CD4-positive, alpha-beta T cell (primary cell): ENCODE data around the gene TMEM87A. TPM values are rescaled to one million over a fixed set of nuclear protein-coding genes. Genes with fewer than 3 reads are reported as not detected.

Experiments used
- ATAC-seq: fragments of 200-7000 bp; cut with Tn5 transposase; one replicate; pipeline ENCODE4 v1.10.0; 2022; ENCODE audit warnings: mild to moderate bottlenecking; ENCODE audit not compliant: poor library complexity
- CTCF ChIA-PET: fragments of 350-600 bp; sonication (Branson Sonifier 250); formaldehyde crosslinking; loops from one replicate; lab custom pipeline; 2021; ENCODE audit warnings: antibody characterized with exemption, inconsistent platforms; lab: Charles Lee
- POLR2A ChIA-PET: fragments of 350-600 bp; sonication (Branson Sonifier 250); formaldehyde crosslinking; loops from one replicate; lab custom pipeline; 2021; ENCODE audit warnings: antibody characterized with exemption, inconsistent platforms; lab: Charles Lee
- DNase-seq, 14 experiments: peaks; one replicate each; pipeline ENCODE4 v3.0.0-alpha.2; 2013 to 2020; ENCODE audit warnings: mixed read lengths in 2 of 14
- H3K27ac ChIP-seq, 2 donors: one replicate each; pipeline versions ENCODE4 v1.5.1 to v1.7.0; 2013; ENCODE audit warnings: low read length in 2 of 2, low read depth in 1 of 2, mild to moderate bottlenecking in 1 of 2
- H3K27me3 ChIP-seq, 2 experiments: 1 replicate in 1 of 2; 2 replicates in 1 of 2; pipeline versions ENCODE4 v1.6.1 to v1.7.0; 2013; ENCODE audit warnings: low read length in 2 of 2, control low read depth in 1 of 2, mild to moderate bottlenecking in 1 of 2, moderate library complexity in 1 of 2; ENCODE audit not compliant: insufficient read depth in 2 of 2, control insufficient read depth in 1 of 2
- H3K36me3 ChIP-seq: one replicate; pipeline ENCODE4 v1.6.1; 2013; ENCODE audit warnings: low read length, control low read depth; ENCODE audit not compliant: insufficient read depth
- H3K4me1 ChIP-seq: one replicate; pipeline ENCODE4 v1.6.1; 2013; ENCODE audit warnings: low read length, control low read depth; ENCODE audit not compliant: insufficient read depth
- H3K4me3 ChIP-seq: one replicate; pipeline ENCODE4 v1.5.1; 2013; ENCODE audit warnings: mild to moderate bottlenecking, low read length, moderate library complexity
- H3K9me3 ChIP-seq, 2 experiments: 1 replicate in 1 of 2; 2 replicates in 1 of 2; pipeline versions ENCODE4 v1.6.1 to v1.7.0; 2013; ENCODE audit warnings: low read length in 2 of 2, mild to moderate bottlenecking in 2 of 2, control low read depth in 1 of 2, moderate library complexity in 1 of 2; ENCODE audit not compliant: control insufficient read depth in 1 of 2, insufficient read depth in 1 of 2
- H3K27ac Mint-ChIP-seq: one replicate; pipeline ENCODE4 v1.8.0; 2020; ENCODE audit warnings: mixed read lengths
- H3K27me3 Mint-ChIP-seq: one replicate; pipeline ENCODE4 v1.8.0; 2021; ENCODE audit warnings: mixed read lengths
- H3K36me3 Mint-ChIP-seq: one replicate; pipeline ENCODE4 v1.8.0; 2021; ENCODE audit warnings: low read depth, mixed read lengths
- H3K4me1 Mint-ChIP-seq: one replicate; pipeline ENCODE4 v1.8.0; 2021; ENCODE audit warnings: low read depth, mixed read lengths
- H3K4me3 Mint-ChIP-seq: one replicate; pipeline ENCODE4 v1.8.0; 2020; ENCODE audit warnings: mild to moderate bottlenecking, mixed read lengths
- H3K9me3 Mint-ChIP-seq: one replicate; pipeline ENCODE4 v1.8.0; 2020; ENCODE audit warnings: mixed read lengths
- intact Hi-C, 2 experiments: fragments of 100-400 bp; cut with DNase I in 1 of 2; cut with micrococcal nuclease in 1 of 2; formaldehyde crosslinking; loops; one replicate each; pipeline versions ENCODE4 v1.15.1 to v1.9.0; 2023 to 2025; cut with DNase I, micrococcal nuclease
- total RNA-seq, 174 experiments: library from RNA in 2 of 174; stranded (reverse) in 2 of 174; gene quantifications; one replicate each; pipeline ENCODE4 v1.2.3 and lab custom pipeline; 2021 to 2026
- TF ChIP-seq, protein P1 (sequence below): fragments of 200-600 bp; IDR thresholded peaks from one replicate; pipeline ENCODE4 v1.8.0; 2022; ENCODE audit warnings: antibody characterized with exemption, mild to moderate bottlenecking

TMEM87A gene
- total RNA-seq, 2 experiments from 2014 or later = 48.7 to 51.4 TPM

DNA sequence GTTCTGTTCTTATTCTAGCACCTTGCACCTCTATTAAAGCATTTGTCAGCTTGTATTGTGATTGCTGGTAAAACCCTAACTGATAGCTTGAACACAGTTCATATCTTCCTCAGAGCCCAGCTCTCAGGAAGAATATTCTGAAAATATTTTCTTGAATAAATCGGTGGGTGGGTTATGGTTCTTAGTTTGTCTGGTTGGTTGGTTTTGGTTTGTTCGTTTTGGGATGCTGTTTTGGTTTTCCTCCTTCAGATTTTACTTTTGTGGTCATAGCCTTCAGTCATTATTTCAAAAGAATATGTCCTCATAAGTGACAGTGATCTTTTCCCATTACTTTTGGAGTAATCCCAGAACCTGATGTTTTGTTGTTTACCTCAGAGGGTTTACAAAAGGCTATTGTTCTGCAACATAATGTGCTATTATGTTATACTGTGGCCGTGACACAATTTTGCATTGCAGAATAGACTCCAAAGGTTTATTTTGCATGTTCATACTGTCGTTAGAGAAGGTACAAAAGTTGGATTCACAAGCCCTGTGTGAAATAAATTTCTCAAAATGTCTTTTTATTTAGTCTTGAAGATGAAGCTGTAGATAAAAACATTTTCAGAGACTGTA lies 2.7 kb upstream of the TMEM87A start:
- ChIA-PET CTCF (no interaction called here), POLR2A (interaction anchor here (1.7 kb wide), 1 partner anchor 300 kb away, joined by 5 read pairs; the partner anchor contains the start of gene STARD9)
- Mint-ChIP-seq H3K27ac (peak overlapping the region; percentile 98), H3K9me3 (no peaks in the 10 kb centered on the region), H3K36me3 (peaks cover 59% of the 10 kb centered on the region), H3K4me3 (peak overlapping the region; percentile 69), H3K27me3 (no peaks in the 10 kb centered on the region), H3K4me1 (peaks cover 54% of the 10 kb centered on the region)
- intact Hi-C loops = loop anchor here in 1 of 2 experiments (10.0 kb wide), 1 partner anchor 1681 kb away; the partner anchor contains the start of gene KNL1
- Histone ChIP-seq H3K9me3 (no peaks in the 10 kb centered on the region), H3K27ac (peak overlapping the region; percentile 35 to 95), H3K4me3 (no peak overlapping the region), H3K36me3 (peaks cover 31% of the 10 kb centered on the region), H3K4me1 (peaks cover 11% of the 10 kb centered on the region), H3K27me3 (no peaks in the 10 kb centered on the region)
- TF ChIP-seq, protein P1, sequence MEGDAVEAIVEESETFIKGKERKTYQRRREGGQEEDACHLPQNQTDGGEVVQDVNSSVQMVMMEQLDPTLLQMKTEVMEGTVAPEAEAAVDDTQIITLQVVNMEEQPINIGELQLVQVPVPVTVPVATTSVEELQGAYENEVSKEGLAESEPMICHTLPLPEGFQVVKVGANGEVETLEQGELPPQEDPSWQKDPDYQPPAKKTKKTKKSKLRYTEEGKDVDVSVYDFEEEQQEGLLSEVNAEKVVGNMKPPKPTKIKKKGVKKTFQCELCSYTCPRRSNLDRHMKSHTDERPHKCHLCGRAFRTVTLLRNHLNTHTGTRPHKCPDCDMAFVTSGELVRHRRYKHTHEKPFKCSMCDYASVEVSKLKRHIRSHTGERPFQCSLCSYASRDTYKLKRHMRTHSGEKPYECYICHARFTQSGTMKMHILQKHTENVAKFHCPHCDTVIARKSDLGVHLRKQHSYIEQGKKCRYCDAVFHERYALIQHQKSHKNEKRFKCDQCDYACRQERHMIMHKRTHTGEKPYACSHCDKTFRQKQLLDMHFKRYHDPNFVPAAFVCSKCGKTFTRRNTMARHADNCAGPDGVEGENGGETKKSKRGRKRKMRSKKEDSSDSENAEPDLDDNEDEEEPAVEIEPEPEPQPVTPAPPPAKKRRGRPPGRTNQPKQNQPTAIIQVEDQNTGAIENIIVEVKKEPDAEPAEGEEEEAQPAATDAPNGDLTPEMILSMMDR = no peak
- ATAC-seq (no peak), DNase-seq (peak in 2 of 14 experiments; percentile 2 to 8)

DNA sequence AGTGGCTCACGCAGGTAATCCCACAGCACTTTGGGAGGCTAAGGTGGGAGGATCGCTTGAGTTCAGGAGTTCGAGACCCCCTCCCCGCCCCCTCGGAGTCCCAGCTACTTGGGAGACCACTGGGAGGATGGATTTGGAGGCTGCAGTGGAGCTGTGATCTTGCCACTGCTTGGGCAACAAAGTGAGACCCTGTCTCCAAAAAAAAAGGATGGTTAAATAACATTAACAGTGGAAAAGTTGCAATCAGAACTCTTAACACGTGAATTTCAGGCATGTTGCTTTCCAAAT lies 1.4 kb upstream of the TMEM87A start:
- H3K4me3 ChIP-seq = peak overlapping the region; percentile 70
- Mint-ChIP-seq H3K27me3 (no peaks in the 10 kb centered on the region), H3K4me1 (peaks cover 64% of the 10 kb centered on the region), H3K9me3 (no peaks in the 10 kb centered on the region), H3K4me3 (peak overlapping the region; percentile 90), H3K36me3 (peaks cover 56% of the 10 kb centered on the region), H3K27ac (peak overlapping the region; percentile 98)
- intact Hi-C loops = loop anchor here (5.0 to 10.0 kb wide), 6 partner anchors 67 to 1680 kb away; partner anchors contain the start of genes CDAN1 (in 1 of the 2), KNL1 (in 1 of the 2), RPAP1 (in 1 of the 2) and RTF1 (in 1 of the 2)
- ChIA-PET CTCF (no interaction called here), POLR2A (interaction anchor here (0.8 to 1.7 kb wide), 4 partner anchors 216 to 991 kb away, joined by 3 to 5 read pairs (median 4); partner anchors contain the start of genes SNAP23, STARD9 and ZNF106)
- DNase-seq = peak in 2 of 14 experiments; percentile 7 to 27
- H3K27ac ChIP-seq = peak overlapping the region; percentile 92 to 95
- peaks cover 11% of the 10 kb centered on the region for H3K4me1 ChIP-seq
- TF ChIP-seq, protein P1 = no peak
- H3K36me3 ChIP-seq = peaks cover 21% of the 10 kb centered on the region
- ATAC-seq = no peak
- no peaks in the 10 kb centered on the region for H3K9me3 ChIP-seq
- no peaks in the 10 kb centered on the region for H3K27me3 ChIP-seq

DNA sequence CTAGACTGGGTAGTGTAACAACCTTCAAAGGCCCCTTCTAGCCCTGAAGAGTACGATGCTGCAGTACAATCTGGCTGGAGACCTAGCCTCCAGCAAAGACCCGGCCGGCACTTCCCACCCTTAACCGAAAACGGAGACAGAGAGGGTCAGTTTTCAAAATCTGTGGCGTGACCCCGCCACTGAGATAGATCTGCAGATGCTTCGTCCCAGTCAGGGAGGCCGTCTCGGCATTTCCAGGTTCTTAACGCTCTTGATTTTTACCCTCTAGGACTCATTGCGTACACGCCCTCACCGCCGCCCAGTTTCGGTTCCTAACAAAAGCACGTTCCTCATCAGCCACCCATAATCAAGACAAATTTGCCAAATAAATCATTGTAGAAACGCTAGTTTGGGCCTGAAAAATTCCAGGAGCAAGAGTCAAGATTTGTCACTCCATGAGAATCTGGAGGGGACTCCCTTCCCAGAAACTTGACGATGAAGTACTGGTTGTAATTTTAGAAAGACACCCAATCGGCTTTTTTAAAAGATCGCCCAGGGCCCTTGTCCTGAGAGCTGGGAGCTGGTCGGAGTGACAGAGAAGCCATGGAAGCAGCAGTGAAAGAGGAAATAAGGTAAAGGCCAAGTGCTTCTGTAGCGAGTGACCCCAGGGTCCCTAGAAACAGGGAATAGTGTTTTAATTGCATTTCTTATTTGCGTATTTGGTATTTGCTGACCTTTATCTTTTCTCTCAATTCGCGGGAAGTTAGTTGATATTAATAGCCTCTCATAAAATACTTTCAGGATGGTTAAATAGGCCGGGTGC lies 868 bp upstream of the TMEM87A start:
- Mint-ChIP-seq H3K4me1 (peaks cover 69% of the 10 kb centered on the region), H3K36me3 (peaks cover 55% of the 10 kb centered on the region), H3K4me3 (peak overlapping the region; percentile 90), H3K27ac (peak overlapping the region; percentile 98), H3K27me3 (no peaks in the 10 kb centered on the region), H3K9me3 (no peaks in the 10 kb centered on the region)
- CTCF ChIA-PET = no interaction called here
- ATAC-seq (peak; percentile 43), DNase-seq (peak; percentile 43 to 80 (median 60))
- Histone ChIP-seq H3K36me3 (peaks cover 16% of the 10 kb centered on the region), H3K9me3 (no peaks in the 10 kb centered on the region), H3K4me3 (peak overlapping the region; percentile 70), H3K27ac (peak overlapping the region; percentile 92 to 95), H3K4me1 (peaks cover 11% of the 10 kb centered on the region), H3K27me3 (no peaks in the 10 kb centered on the region)
- intact Hi-C loops = loop anchor here (1.0 to 10.0 kb wide), 8 partner anchors 66 to 1679 kb away; partner anchors contain the start of genes VPS39 (in 2 of the 2), CDAN1 (in 1 of the 2), KNL1 (in 1 of the 2) and RPAP1 (in 1 of the 2)
- TF ChIP-seq, protein P1 = no peak
- POLR2A ChIA-PET = interaction anchor here (0.7 to 1.8 kb wide), 32 partner anchors 9 to 1709 kb away, joined by 3 to 40 read pairs (median 5); partner anchors contain the start of genes CHP1, EHD4, HAUS2 and LRRC57
